ENCODE data around the gene SIRT7.

- TF ChIP-seq CTCF (conservative IDR thresholded peaks at IDR 0.05 in 1 of 2, IDR thresholded peaks at IDR 0.05 in 1 of 2; ENCODE audit: extremely low read depth in 1 of 2, insufficient read depth in 1 of 2, low read depth in 1 of 2, low read length in 2 of 2) = no peak
- TF ChIP-seq EZH2 (IDR thresholded peaks at IDR 0.05; ENCODE audit: borderline replicate concordance, low read length) = no peak
These were observed 1.0 kb upstream of the SIRT7 start for GRCh38 chr17:81918832-81919545.

All from mammary epithelial cell (primary cell).